Measurements from ENCODE around the gene BMP2K.

Gene BMP2K

DNA sequence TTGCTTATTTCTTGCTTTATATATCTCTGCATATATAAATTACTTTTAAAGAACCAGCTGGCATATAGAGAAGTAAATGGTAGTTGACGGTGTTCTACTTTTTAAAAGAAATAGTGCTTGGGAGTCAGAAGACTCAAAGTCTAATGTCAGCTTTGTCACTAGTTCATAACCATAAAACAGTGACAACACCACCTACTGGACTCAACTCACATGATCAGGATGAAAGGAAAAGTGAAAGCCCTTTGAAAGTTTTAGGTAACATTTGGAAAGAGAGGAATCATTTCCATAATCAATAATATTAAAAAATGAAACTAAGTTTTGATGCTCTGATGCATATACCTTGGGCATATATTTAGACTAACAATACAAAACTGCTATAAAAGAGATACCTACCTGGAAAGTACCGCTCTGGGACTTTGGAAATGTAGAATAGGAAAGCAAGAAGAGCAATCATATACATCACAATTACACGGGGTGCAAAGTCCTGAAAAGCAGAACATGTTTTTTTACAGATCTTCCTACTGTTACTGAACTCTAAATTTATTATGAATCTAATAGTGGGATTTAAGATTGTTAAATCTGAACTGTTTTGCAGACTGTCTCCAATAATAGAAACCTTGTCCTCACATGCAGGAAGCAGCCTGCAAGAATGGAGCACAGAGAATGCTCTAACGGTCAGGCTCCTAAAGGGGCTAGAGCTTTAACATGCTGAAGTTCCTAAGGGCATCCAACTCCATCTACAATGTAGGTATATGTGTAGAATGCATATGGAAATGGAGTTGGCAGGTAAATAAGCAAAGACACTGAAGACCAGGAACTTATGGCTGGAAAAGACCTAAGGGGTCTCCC, 147.5 kb downstream of the BMP2K start:
- TF ChIP-seq CTCF (IDR thresholded peaks at IDR 0.05; ENCODE audit: low read depth, low read length, missing control alignments), result no peak
- peaks cover 2% of the 10 kb centered on the region for H3K36me3 ChIP-seq (replicated peaks)
- in situ Hi-C loops (cut with HindIII; ENCODE audit: low pct_ligation_motif_present, low sequenced_read_pairs), result no loop called here
- no peak overlapping the region for H3K27ac ChIP-seq
- H3K27me3 ChIP-seq (replicated peaks), result no peaks in the 10 kb centered on the region
- no peak for DNase-seq
- H3K4me3 ChIP-seq (ENCODE audit: low read depth, low read length), result no peak overlapping the region

- Histone ChIP-seq H3K36me3 (replicated peaks) (peaks cover 4% of the 10 kb centered on the region), H3K27ac (no peak overlapping the region), H3K4me3 (ENCODE audit: low read depth, low read length) (no peak overlapping the region), H3K27me3 (replicated peaks) (no peaks in the 10 kb centered on the region)
- TF ChIP-seq CTCF (IDR thresholded peaks at IDR 0.05; ENCODE audit: low read depth, low read length, missing control alignments), result no peak
- no peak for DNase-seq
- in situ Hi-C loops (cut with HindIII; ENCODE audit: low pct_ligation_motif_present, low sequenced_read_pairs), result no loop called here
Measured at GRCh38 chr4:78926826-78927225, 150.7 kb downstream of the BMP2K start.

DNA sequence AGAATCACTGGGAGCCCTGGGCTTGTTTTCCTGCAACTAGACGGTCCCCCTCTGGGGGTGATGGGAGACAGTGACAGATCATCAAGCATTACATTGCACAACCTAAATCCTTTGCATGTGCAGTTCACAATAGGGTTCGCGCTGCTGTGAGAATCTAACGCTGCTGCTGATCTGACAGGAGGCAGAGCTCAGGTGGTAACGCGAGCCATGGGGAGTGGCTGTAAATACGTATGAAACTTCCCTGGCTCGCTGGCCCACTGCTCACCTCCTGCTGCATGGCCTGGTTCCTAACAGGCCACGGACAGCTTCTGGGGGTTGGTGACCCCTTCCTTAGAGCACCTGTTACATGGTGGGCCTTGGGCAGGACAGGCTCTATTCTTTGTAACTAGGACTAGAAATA, 152.7 kb downstream of the BMP2K start:
- Histone ChIP-seq H3K27ac (no peak overlapping the region), H3K27me3 (replicated peaks) (no peaks in the 10 kb centered on the region), H3K36me3 (replicated peaks) (peaks cover 4% of the 10 kb centered on the region), H3K4me3 (ENCODE audit: low read depth, low read length) (no peak overlapping the region)
- TF ChIP-seq CTCF (IDR thresholded peaks at IDR 0.05; ENCODE audit: low read depth, low read length, missing control alignments), result no peak
- DNase-seq, result no peak
- in situ Hi-C loops (cut with HindIII; ENCODE audit: low pct_ligation_motif_present, low sequenced_read_pairs), result no loop called here

DNA sequence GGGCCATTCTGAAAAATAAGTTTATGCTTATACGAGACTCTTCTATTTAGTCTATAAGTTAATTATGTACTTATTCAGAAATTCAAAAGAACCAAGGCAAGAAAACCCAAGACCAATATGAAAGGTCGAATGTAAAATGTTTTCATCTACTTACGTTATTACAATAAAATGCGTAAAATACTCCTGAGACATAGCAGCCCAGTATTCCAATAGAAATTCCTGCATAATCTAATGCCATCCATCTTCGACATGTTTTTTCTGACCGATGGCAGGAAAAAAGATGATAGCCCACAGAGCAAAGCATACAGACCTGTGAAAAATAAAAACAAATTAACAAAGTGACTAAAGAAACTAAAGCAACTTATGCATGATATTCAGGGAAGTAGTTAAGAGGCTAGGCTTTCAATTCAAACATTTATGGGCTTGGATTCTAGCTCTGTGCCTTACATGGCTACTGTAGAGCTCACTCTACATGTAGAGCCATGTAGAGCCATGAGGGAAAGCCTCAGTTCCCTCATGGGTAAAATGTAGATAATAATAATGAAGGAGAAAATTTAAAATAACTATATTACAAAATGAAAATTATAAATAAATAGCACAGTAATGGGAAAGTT, 154.0 kb downstream of the BMP2K start:
- Histone ChIP-seq H3K4me3 (ENCODE audit: low read depth, low read length) (no peak overlapping the region), H3K36me3 (replicated peaks) (peaks cover 4% of the 10 kb centered on the region), H3K27ac (no peak overlapping the region), H3K27me3 (replicated peaks) (no peaks in the 10 kb centered on the region)
- TF ChIP-seq CTCF (IDR thresholded peaks at IDR 0.05; ENCODE audit: low read depth, low read length, missing control alignments), result no peak
- DNase-seq, result no peak
- in situ Hi-C loops (cut with HindIII; ENCODE audit: low pct_ligation_motif_present, low sequenced_read_pairs), result no loop called here

- H3K4me3 ChIP-seq (ENCODE audit: low read depth, low read length), result no peak overlapping the region
- no peak for TF ChIP-seq CTCF (IDR thresholded peaks at IDR 0.05; ENCODE audit: low read depth, low read length, missing control alignments)
- no peaks in the 10 kb centered on the region for H3K36me3 ChIP-seq (replicated peaks)
- no peak overlapping the region for H3K27ac ChIP-seq
- in situ Hi-C loops (cut with HindIII; ENCODE audit: low pct_ligation_motif_present, low sequenced_read_pairs), result no loop called here
- DNase-seq, result no peak
- no peaks in the 10 kb centered on the region for H3K27me3 ChIP-seq (replicated peaks)
Measured at GRCh38 chr4:78936989-78937388, 160.8 kb downstream of the BMP2K start.

Data from brain microvascular endothelial cell (primary cell).